Astrocyte (in vitro differentiated cells and primary cell): ENCODE results near the gene VPS37C. TPM values are rescaled to one million over a fixed set of nuclear protein-coding genes. Genes with fewer than 3 reads are reported as not detected.

Experiments
- DNase-seq: peaks from one replicate; pipeline ENCODE4 v3.0.0-alpha.2; 2010; ENCODE audit warnings: low read depth
- FAIRE-seq: peaks from 2 replicates; lab custom pipeline; 2011; peaks lifted over from hg19 to GRCh38; lab: Jason Lieb, UNC
- H2AFZ ChIP-seq: 2 replicates; pipeline ENCODE4 v1.6.0; 2012; ENCODE audit warnings: low read depth, low read length, inconsistent platforms
- H3K27ac ChIP-seq: 2 replicates; pipeline ENCODE4 v1.5.1; 2011; ENCODE audit warnings: low read depth, low read length, inconsistent platforms
- H3K27me3 ChIP-seq: 2 replicates; pipeline ENCODE4 v1.6.0; 2011; ENCODE audit warnings: low read length, inconsistent platforms; ENCODE audit not compliant: insufficient read depth
- H3K36me3 ChIP-seq: 2 replicates; pipeline ENCODE4 v1.5.1; 2011; ENCODE audit warnings: low read length, inconsistent platforms; ENCODE audit not compliant: insufficient read depth
- H3K4me1 ChIP-seq: 2 replicates; pipeline ENCODE4 v1.5.1; 2011; ENCODE audit warnings: low read length, inconsistent platforms; ENCODE audit not compliant: insufficient read depth
- H3K4me2 ChIP-seq: 2 replicates; pipeline ENCODE4 v1.6.0; 2012; ENCODE audit warnings: low read length, inconsistent platforms
- H3K4me3 ChIP-seq: 2 replicates; pipeline ENCODE4 v1.5.1; 2011; ENCODE audit warnings: low read depth, mild to moderate bottlenecking, low read length, inconsistent platforms; ENCODE audit not compliant: insufficient read depth
- H3K79me2 ChIP-seq: 2 replicates; pipeline ENCODE4 v1.6.0; 2012; ENCODE audit warnings: mild to moderate bottlenecking, low read length, inconsistent platforms; ENCODE audit not compliant: insufficient read depth
- H3K9ac ChIP-seq: 2 replicates; pipeline ENCODE4 v1.6.0; 2012; ENCODE audit warnings: mild to moderate bottlenecking, low read length, inconsistent platforms
- H3K9me3 ChIP-seq: 2 replicates; pipeline ENCODE4 v1.5.1; 2012; ENCODE audit warnings: low read depth, mild to moderate bottlenecking, low read length, inconsistent platforms; ENCODE audit not compliant: insufficient read depth
- H4K20me1 ChIP-seq: 2 replicates; pipeline ENCODE4 v1.6.0; 2012; ENCODE audit warnings: low read length, inconsistent platforms; ENCODE audit not compliant: insufficient read depth
- H3K27ac Mint-ChIP-seq: one replicate; pipeline ENCODE4 v1.8.0; 2021; ENCODE audit warnings: mild to moderate bottlenecking, mixed read lengths; ENCODE audit not compliant: unreplicated experiment
- H3K27me3 Mint-ChIP-seq: one replicate; pipeline ENCODE4 v1.8.0; 2021; ENCODE audit warnings: low read depth, mixed read lengths; ENCODE audit not compliant: unreplicated experiment
- H3K36me3 Mint-ChIP-seq: one replicate; pipeline ENCODE4 v1.8.0; 2021; ENCODE audit warnings: low read depth, mixed read lengths; ENCODE audit not compliant: unreplicated experiment
- H3K4me1 Mint-ChIP-seq: one replicate; pipeline ENCODE4 v1.8.0; 2021; ENCODE audit warnings: low read depth, mixed read lengths; ENCODE audit not compliant: unreplicated experiment
- H3K4me3 Mint-ChIP-seq: one replicate; pipeline ENCODE4 v1.8.0; 2021; ENCODE audit warnings: mild to moderate bottlenecking, moderate library complexity, mixed read lengths; ENCODE audit not compliant: unreplicated experiment
- H3K9me3 Mint-ChIP-seq: one replicate; pipeline ENCODE4 v1.8.0; 2021; ENCODE audit warnings: mild to moderate bottlenecking, mixed read lengths; ENCODE audit not compliant: unreplicated experiment
- EZH2 ChIP-seq: IDR thresholded peaks from 2 replicates; pipeline ENCODE4 v1.6.1; 2012; ENCODE audit warnings: mild to moderate bottlenecking, low read length, inconsistent platforms; ENCODE audit not compliant: insufficient read depth
- total RNA-seq: library from RNA; stranded (reverse); gene quantifications from 2 replicates; pipeline ENCODE4 v1.2.1, GENCODE V29; 2021
- TF ChIP-seq, protein P1 (sequence below): IDR thresholded peaks from 2 replicates; pipeline ENCODE4 v1.5.1; 2011; ENCODE audit warnings: low read depth, mild to moderate bottlenecking, inconsistent platforms, low read length, moderate library complexity; ENCODE audit not compliant: insufficient read depth

VPS37C gene
- total RNA-seq, 1 donor from 2014 or later = 18.1 TPM

DNA sequence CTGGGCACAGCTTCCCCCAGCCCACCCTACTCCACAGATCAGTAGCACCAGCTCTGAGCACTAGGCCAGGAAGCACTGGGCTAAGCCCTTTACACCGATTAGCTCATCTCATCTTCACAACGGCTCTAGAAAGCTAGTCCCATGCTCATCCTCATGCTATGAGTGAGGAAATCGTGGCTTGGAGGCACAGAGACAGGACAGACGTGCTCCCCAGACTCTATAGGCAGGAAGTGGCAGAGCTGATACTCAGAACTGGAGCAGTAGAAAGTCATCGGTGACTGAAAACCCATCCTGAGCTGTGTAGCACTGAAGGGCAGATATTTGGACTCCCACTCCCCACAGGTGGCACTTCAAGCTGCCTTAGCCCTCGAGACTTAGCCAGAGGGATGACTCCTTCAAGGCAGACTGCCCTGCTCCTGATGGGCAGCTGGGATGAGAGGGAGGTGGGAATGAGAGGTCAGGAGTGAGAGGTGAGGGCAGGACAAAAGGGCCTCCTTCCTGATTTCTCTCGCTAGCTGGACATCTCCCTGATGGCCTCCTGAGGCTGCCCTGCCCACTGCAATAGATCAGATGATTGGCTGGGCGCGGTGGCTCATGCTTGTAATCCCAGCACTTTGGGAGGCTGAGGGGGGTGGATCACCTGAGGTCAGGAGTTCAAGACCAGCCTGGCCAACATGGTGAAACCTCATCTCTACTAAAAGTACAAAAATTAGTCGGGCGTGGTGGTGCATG lies 49.3 kb downstream of the VPS37C start:
- TF ChIP-seq, protein P1, sequence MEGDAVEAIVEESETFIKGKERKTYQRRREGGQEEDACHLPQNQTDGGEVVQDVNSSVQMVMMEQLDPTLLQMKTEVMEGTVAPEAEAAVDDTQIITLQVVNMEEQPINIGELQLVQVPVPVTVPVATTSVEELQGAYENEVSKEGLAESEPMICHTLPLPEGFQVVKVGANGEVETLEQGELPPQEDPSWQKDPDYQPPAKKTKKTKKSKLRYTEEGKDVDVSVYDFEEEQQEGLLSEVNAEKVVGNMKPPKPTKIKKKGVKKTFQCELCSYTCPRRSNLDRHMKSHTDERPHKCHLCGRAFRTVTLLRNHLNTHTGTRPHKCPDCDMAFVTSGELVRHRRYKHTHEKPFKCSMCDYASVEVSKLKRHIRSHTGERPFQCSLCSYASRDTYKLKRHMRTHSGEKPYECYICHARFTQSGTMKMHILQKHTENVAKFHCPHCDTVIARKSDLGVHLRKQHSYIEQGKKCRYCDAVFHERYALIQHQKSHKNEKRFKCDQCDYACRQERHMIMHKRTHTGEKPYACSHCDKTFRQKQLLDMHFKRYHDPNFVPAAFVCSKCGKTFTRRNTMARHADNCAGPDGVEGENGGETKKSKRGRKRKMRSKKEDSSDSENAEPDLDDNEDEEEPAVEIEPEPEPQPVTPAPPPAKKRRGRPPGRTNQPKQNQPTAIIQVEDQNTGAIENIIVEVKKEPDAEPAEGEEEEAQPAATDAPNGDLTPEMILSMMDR = no peak
- Histone ChIP-seq H3K9me3 (no peaks in the 10 kb centered on the region), H3K4me1 (no peaks in the 10 kb centered on the region), H3K4me3 (no peak overlapping the region), H2AFZ (no peak overlapping the region), H3K27me3 (peaks cover 2% of the 10 kb centered on the region), H3K4me2 (no peak overlapping the region), H4K20me1 (no peaks in the 10 kb centered on the region), H3K9ac (no peak overlapping the region), H3K36me3 (no peaks in the 10 kb centered on the region), H3K79me2 (no peaks in the 10 kb centered on the region), H3K27ac (no peak overlapping the region)
- H3K36me3 Mint-ChIP-seq = peaks cover 3% of the 10 kb centered on the region
- H3K4me3 Mint-ChIP-seq = no peak overlapping the region
- DNase-seq (no peak), FAIRE-seq (no peak)
- no peak overlapping the region for H3K27ac Mint-ChIP-seq
- peaks cover 38% of the 10 kb centered on the region for H3K27me3 Mint-ChIP-seq
- H3K9me3 Mint-ChIP-seq = no peaks in the 10 kb centered on the region
- H3K4me1 Mint-ChIP-seq = no peaks in the 10 kb centered on the region

DNA sequence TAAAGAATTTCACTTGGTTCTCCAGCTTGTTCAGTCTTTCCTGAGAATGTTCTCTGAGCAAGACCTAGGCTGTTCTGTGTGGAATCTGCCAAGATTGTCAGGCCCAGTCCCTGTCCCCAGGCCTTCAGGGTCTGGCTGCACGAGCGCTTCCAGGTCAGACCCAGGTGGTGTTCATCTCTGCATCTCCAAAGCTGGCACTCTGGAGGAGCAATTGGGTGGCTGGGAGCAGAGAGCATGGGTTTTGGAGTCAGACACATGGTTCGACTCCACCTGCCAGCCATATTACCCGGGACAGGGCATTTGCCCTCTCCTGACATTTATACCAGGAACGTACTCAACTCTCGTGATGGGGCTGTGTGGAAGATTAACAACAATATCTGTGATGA lies 50.2 kb downstream of the VPS37C start:
- Mint-ChIP-seq H3K27ac (no peak overlapping the region), H3K9me3 (no peaks in the 10 kb centered on the region), H3K27me3 (peaks cover 42% of the 10 kb centered on the region), H3K36me3 (peaks cover 3% of the 10 kb centered on the region), H3K4me3 (no peak overlapping the region), H3K4me1 (no peaks in the 10 kb centered on the region)
- Histone ChIP-seq H3K4me2 (no peak overlapping the region), H3K27me3 (no peaks in the 10 kb centered on the region), H3K9ac (no peak overlapping the region), H3K4me3 (no peak overlapping the region), H4K20me1 (no peaks in the 10 kb centered on the region), H3K79me2 (no peaks in the 10 kb centered on the region), H3K27ac (no peak overlapping the region), H3K9me3 (no peaks in the 10 kb centered on the region), H2AFZ (no peak overlapping the region), H3K4me1 (no peaks in the 10 kb centered on the region), H3K36me3 (no peaks in the 10 kb centered on the region)
- DNase-seq (no peak), FAIRE-seq (no peak)
- TF ChIP-seq EZH2 = no peak
- TF ChIP-seq, protein P1 = no peak

DNA sequence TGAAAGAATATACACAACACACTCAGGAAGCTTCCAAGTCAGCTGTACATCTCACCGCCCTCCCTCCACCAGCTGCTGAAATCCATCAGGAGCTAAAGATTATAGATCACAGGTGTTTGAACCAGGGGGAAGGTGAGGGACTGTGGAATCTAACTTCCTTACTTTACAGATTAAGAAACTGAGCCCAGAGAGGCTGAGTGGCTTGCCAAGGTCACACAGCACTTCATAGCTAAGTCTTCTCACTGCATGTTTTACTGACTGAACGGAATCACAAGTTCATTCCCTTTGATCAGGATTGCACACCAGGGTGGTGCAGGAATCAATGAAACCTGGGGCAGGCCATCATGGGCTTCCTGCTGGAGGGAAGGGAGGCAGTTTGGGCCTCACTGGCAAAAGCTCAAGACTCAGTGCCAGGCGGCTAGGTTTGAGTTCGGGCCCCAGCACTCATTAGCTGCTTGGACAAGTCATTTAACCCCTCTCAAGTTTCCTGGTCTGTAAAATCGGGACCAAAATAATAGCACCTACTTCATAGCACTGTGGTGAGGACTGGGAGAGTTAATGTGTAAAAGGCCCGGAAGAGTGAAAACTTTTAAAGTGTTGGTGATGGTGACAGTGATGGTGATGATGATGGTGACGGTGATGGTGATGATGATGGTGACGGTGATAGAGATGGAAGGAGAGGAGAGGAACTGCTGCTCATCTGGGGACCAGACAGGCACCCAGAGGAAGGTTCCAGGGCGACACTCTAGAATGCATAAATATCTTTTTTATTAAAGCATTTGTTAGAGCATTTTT lies 50.8 kb downstream of the VPS37C start:
- Histone ChIP-seq H3K9ac (no peak overlapping the region), H3K4me3 (no peak overlapping the region), H3K27ac (no peak overlapping the region), H3K79me2 (no peaks in the 10 kb centered on the region), H3K4me2 (no peak overlapping the region), H2AFZ (no peak overlapping the region), H3K9me3 (no peaks in the 10 kb centered on the region), H3K4me1 (no peaks in the 10 kb centered on the region), H3K27me3 (no peaks in the 10 kb centered on the region), H3K36me3 (no peaks in the 10 kb centered on the region), H4K20me1 (no peaks in the 10 kb centered on the region)
- Mint-ChIP-seq H3K27me3 (peaks cover 43% of the 10 kb centered on the region), H3K9me3 (no peaks in the 10 kb centered on the region), H3K27ac (no peak overlapping the region), H3K36me3 (peaks cover 3% of the 10 kb centered on the region), H3K4me1 (no peaks in the 10 kb centered on the region), H3K4me3 (no peak overlapping the region)
- FAIRE-seq (no peak), DNase-seq (no peak)
- TF ChIP-seq, protein P1 = no peak
- TF ChIP-seq EZH2 = no peak
